ENCODE data around the gene FAM89A.

GRCh38 chr1:230987448-230987847, 52.6 kb downstream of the FAM89A start:
- no peak for TF ChIP-seq E2F5 (CRISPR knock-in tag; conservative IDR thresholded peaks at IDR 0.05)
- TF ChIP-seq ARNT (IDR thresholded peaks at IDR 0.05), result no peak
- TF ChIP-seq MTA3 (CRISPR knock-in tag; IDR thresholded peaks at IDR 0.05), result no peak
- no peak for TF ChIP-seq JUN (CRISPR knock-in tag; IDR thresholded peaks at IDR 0.05)
- TF ChIP-seq PTBP1 (IDR thresholded peaks at IDR 0.05; ENCODE audit: low read depth, low read length, poor library complexity, severe bottlenecking), result no peak
- TF ChIP-seq CSRNP1 (CRISPR knock-in tag; IDR thresholded peaks at IDR 0.05), result no peak
- TF ChIP-seq SUZ12 (IDR thresholded peaks at IDR 0.05; ENCODE audit: low read depth, low read length), result no peak
- no peak for TF ChIP-seq XBP1 (CRISPR knock-in tag; IDR thresholded peaks at IDR 0.05)
- no peak for TF ChIP-seq KAT2B (IDR thresholded peaks at IDR 0.05; ENCODE audit: borderline replicate concordance, low read depth, low read length)
- no peak for TF ChIP-seq HNRNPH1 (optimal IDR thresholded peaks at IDR 0.05; ENCODE audit: low read depth, low read length)

Measured in HepG2 (cell line).